Measurements from ENCODE around the gene CGREF1. TPM values are rescaled to one million over a fixed set of nuclear protein-coding genes. Genes with fewer than 3 reads are reported as not detected.
A peak's percentile ranks its signal among the peaks of the same experiment; 100 is the strongest.

CGREF1 gene
- total RNA-seq, 4 donors from 2014 or later = 2.5 to 5.6 TPM; not detected in 2

DNA sequence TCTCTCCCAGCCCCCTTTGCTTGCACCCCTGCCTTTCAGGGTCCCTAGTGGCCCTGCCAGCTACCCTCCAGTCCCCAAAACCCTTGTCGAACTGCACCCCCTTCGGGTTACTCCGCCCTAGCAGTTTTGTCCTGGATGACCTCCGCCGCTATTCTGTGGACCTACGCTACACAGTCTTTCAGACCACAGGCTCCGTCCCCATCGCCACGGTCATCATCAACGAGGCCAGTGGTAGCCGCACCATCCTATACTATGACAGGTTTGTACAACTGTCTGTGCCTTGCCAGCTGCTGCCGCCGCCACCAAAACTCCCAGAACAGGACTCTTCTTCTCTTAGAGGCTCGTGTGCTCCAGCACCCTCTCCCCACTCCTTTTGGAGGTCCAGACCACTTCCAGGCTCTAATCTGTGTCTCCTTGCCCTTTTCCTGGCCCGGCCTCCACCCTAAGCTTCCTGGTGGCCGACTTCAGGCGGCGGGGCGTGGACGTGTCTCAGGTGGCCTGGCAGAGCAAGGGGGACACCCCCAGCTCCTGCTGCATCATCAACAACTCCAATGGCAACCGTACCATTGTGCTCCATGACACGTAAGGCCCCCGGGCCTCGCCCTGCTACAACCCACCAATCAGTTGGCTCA is 24.5 kb downstream of the CGREF1 start:
- H3K27ac ChIP-seq = peak overlapping the region in 2 of 4 donors; percentile 86 to 96
- no peak for DNase-seq
- H3K9me3 ChIP-seq = no peaks in the 10 kb centered on the region
- H3K4me3 ChIP-seq = peak overlapping the region in 1 of 4 donors; percentile 10
- no peak for TF ChIP-seq POLR2A (IDR thresholded peaks at IDR 0.05)
- TF ChIP-seq, protein P1, sequence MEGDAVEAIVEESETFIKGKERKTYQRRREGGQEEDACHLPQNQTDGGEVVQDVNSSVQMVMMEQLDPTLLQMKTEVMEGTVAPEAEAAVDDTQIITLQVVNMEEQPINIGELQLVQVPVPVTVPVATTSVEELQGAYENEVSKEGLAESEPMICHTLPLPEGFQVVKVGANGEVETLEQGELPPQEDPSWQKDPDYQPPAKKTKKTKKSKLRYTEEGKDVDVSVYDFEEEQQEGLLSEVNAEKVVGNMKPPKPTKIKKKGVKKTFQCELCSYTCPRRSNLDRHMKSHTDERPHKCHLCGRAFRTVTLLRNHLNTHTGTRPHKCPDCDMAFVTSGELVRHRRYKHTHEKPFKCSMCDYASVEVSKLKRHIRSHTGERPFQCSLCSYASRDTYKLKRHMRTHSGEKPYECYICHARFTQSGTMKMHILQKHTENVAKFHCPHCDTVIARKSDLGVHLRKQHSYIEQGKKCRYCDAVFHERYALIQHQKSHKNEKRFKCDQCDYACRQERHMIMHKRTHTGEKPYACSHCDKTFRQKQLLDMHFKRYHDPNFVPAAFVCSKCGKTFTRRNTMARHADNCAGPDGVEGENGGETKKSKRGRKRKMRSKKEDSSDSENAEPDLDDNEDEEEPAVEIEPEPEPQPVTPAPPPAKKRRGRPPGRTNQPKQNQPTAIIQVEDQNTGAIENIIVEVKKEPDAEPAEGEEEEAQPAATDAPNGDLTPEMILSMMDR (IDR thresholded peaks at IDR 0.05) = no peak
- H3K36me3 ChIP-seq = peaks cover 0 to 28% (median 0%) of the 10 kb centered on the region in 3 donors
- H3K27me3 ChIP-seq = no peaks in the 10 kb centered on the region
- H3K4me1 ChIP-seq = peaks cover 0 to 38% (median 8%) of the 10 kb centered on the region in 4 donors

DNA sequence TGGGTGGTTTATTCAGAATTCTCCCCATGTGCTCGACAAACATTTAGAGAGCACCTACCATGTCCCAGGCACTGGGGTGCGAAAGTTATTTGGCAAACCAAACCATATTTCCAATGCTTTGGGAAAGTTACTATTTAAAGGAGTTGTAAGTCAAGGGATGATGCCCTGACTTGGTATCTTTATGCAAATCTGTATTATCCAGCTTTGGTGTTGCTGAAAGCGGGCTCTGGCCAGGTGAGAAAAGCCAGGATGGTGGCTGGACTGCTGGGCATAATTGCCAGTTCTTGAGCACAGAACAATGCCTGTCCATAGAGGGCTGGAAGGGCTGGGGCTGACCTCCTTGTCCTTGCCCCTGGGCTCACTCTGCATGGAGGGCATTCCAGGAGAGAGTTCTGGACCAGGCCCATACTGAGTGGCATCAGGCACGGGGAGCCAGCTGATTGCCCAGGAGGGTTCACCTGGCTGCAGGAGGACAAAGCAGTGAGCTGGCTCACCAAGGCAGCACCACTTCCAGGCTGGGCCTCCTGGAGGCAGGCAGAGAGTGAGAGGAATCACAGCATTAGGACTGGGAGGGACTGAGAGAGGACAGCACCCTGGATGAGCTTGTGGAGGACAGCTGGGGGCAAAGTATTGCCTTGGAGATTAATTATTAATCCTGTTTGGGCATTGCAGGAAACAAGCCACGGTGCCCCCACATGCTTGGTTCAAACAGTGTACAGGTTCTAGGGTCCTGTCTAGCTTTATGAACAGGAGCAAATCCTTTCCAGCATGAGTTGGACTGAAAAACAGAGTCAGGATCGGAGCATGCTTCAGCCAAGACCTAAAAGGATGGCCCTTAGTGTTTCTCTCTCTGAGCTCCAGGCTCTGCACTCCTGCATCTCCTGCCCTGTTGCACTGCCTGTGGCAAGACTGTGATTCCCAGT is 25.2 kb downstream of the CGREF1 start:
- Histone ChIP-seq H3K9me3 (no peaks in the 10 kb centered on the region), H3K27ac (peak overlapping the region in 3 of 4 donors; percentile 45 to 96 (median 86)), H3K4me1 (peaks cover 0 to 38% (median 8%) of the 10 kb centered on the region in 4 donors), H3K4me3 (peak overlapping the region in 2 of 4 donors; percentile 12 to 14), H3K27me3 (no peaks in the 10 kb centered on the region), H3K36me3 (peaks cover 0 to 20% (median 0%) of the 10 kb centered on the region in 3 donors)
- DNase-seq = peak in 2 of 3 donors; percentile 73 to 78
- TF ChIP-seq, protein P1 (IDR thresholded peaks at IDR 0.05) = peak in 3 of 6 experiments; percentile 28 to 41 (median 31)
- peak; percentile 44 to 65 for TF ChIP-seq POLR2A (IDR thresholded peaks at IDR 0.05)

DNA sequence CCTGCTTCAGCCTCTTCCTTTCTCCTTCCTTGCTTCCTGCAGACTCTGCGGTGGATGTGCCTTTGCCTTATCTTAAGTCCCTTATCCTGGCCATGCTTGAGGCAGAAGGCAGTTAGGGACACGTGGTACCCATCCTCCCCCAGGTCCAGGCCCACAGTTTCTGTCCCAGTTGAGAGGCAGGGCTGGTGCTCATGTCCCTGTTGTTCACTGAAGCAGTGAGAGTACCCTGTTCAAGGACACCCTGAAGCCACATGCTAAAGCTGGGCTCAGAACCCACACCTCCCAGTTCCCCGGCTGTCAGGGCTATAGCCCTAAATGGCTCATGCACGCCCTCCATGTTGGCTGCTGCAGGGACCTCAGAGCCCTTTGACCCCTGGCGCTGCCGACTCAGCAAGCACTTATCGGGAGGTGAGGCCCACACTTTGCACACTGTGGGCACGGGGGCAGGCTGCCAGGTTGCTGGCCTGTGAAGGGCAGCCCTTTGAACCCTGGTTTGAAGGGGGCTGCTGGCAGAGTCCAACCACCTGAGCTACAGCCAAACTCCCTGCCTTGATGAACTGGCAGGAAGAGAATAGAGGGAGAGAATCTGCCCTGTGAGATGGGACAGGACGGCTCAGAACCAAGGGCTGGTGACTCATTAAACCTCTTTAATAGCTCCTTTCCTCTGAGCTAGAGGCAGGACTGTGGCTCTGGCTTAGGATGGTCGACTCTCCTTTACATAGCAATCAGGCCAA is 26.1 kb downstream of the CGREF1 start:
- Histone ChIP-seq H3K9me3 (no peaks in the 10 kb centered on the region), H3K36me3 (peaks cover 0 to 17% (median 0%) of the 10 kb centered on the region in 3 donors), H3K27me3 (no peaks in the 10 kb centered on the region), H3K4me1 (peaks cover 0 to 38% (median 8%) of the 10 kb centered on the region in 4 donors), H3K4me3 (peak overlapping the region in 2 of 4 donors; percentile 12 to 16), H3K27ac (peak overlapping the region in 3 of 4 donors; percentile 45 to 96 (median 86))
- DNase-seq = peak in 2 of 3 donors; percentile 91 to 95
- TF ChIP-seq, protein P1 (IDR thresholded peaks at IDR 0.05) = no peak
- TF ChIP-seq POLR2A (IDR thresholded peaks at IDR 0.05) = peak; percentile 49 to 58

DNA sequence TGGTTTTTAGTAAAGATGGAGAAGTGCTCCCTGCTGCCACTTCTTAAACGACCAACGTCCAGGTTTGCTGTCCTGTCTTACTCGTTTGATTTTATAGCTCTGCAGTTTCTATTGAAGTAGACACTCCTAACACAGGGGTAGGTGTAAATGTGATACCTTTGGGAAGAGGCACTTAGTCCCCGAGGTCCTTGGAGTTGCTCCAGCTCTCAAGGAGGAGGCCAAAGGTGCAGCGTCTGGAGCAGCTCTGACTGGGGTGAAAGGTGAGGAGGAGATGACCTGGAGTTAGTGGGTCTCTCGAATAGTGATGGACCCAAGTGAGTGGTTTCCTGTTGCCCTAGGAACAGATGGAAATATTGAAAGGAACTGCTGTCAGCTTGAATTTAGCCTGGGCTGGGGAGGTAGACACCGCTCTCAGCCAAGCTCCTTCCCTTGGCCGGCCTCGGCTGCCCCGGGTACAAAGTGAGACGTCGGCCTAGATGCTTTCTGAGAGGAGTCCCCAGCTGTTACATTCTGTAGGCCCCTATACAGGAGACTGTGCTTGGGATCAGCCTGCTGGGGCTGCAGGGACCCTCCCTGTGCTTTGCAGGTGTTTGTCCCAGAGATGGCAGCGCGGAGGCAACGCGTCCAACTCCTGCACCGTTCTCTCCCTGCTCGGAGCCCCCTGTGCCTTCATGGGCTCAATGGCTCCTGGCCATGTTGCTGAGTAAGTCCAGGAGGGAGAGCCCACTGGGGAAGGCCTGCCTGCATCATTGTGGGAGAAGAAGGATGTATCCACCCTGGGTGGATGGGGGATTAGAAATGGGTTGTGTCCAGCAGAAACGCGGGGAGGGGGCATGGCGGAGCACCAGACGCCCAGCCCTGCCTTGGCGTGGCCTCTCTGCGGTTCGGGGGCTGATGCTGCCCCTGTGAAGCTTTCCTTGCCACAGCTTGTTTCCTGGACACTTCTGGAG is 26.9 kb downstream of the CGREF1 start:
- TF ChIP-seq, protein P1 (IDR thresholded peaks at IDR 0.05) = no peak
- TF ChIP-seq POLR2A (IDR thresholded peaks at IDR 0.05) = peak in 1 of 2 donors; percentile 34
- Histone ChIP-seq H3K27me3 (no peaks in the 10 kb centered on the region), H3K36me3 (peaks cover 0 to 8% (median 0%) of the 10 kb centered on the region in 3 donors), H3K9me3 (no peaks in the 10 kb centered on the region), H3K4me3 (peak overlapping the region in 2 of 4 donors; percentile 21 to 88), H3K4me1 (peaks cover 4 to 41% (median 8%) of the 10 kb centered on the region in 4 donors), H3K27ac (peak overlapping the region in 3 of 4 donors; percentile 40 to 96 (median 86))
- DNase-seq = no peak
